ENCODE data around the gene NXN.
"Not testable (repeated sequence)": the region's sequence is repeated elsewhere in the genome, so short reads cannot be mapped to it uniquely, and the experiment has no call there.

NXN gene

DNA sequence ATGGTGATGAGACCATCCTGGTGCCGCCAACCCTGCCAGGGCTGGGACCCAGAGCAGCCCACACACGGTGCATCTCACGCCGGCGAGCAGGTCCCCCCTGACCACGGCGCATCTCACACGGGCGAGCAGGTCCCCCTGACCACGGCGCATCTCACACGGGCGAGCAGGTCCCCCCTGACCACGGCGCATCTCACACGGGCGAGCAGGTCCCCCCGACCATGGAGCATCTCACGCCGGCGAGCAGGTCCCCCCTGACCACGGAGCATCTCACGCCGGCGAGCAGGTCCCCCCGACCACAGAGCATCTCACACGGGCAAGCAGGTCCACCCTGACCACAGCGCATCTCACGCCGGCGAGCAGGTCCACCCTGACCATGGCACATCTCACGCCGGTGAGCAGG lies 138.3 kb downstream of the NXN start:
- Histone ChIP-seq H4K20me1 (ENCODE audit: control insufficient read depth, insufficient read depth, low read depth, low read length) (no peaks in the 10 kb centered on the region), H3K79me2 (ENCODE audit: control insufficient read depth, low read length) (no peaks in the 10 kb centered on the region), H3K4me2 (ENCODE audit: low read length) (no peak overlapping the region), H3K4me3 (ENCODE audit: low read length) (no peak overlapping the region), H3K9me3 (ENCODE audit: control insufficient read depth, insufficient read depth, low read length) (peaks cover 5% of the 10 kb centered on the region; the same call in 1 of the 2 replicates), H3K27me3 (ENCODE audit: control insufficient read depth, low read length) (no peaks in the 10 kb centered on the region), H3K27ac (ENCODE audit: low read depth, low read length) (no peak overlapping the region), H3F3A (ENCODE audit: control insufficient read depth, insufficient read depth) (no peaks in the 10 kb centered on the region), H3K4me1 (ENCODE audit: control insufficient read depth, low read length) (no peaks in the 10 kb centered on the region), H3K36me3 (ENCODE audit: control insufficient read depth, low read length) (no peaks in the 10 kb centered on the region), H3K9me2 (replicated peaks; ENCODE audit: control insufficient read depth, low read length) (no peaks in the 10 kb centered on the region)
- TF ChIP-seq, protein P1, sequence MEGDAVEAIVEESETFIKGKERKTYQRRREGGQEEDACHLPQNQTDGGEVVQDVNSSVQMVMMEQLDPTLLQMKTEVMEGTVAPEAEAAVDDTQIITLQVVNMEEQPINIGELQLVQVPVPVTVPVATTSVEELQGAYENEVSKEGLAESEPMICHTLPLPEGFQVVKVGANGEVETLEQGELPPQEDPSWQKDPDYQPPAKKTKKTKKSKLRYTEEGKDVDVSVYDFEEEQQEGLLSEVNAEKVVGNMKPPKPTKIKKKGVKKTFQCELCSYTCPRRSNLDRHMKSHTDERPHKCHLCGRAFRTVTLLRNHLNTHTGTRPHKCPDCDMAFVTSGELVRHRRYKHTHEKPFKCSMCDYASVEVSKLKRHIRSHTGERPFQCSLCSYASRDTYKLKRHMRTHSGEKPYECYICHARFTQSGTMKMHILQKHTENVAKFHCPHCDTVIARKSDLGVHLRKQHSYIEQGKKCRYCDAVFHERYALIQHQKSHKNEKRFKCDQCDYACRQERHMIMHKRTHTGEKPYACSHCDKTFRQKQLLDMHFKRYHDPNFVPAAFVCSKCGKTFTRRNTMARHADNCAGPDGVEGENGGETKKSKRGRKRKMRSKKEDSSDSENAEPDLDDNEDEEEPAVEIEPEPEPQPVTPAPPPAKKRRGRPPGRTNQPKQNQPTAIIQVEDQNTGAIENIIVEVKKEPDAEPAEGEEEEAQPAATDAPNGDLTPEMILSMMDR (IDR thresholded peaks at IDR 0.05; ENCODE audit: low read depth, low read length, poor library complexity, severe bottlenecking), result no peak
- no peak for TF ChIP-seq EZH2phosphoT487 (IDR thresholded peaks at IDR 0.05; ENCODE audit: borderline replicate concordance, low read length)

DNA sequence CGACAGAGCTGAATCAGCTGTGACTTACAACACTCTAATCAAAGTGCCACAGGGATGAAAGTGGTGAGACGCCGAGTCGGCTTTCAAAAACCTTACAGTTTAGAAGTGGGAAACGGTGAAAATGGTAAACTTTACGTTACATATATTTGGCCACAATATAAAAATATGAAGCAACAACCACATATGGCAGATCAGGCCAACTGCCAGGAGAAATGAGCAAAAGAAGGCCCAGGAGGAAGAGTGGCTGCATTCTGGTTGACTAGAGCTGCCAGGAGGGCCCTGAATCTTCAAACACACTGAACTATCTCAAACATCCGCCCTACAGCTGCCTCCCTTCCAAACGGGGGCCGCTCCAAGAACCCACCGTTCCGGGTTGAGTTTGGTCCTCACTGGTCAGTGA lies 141.1 kb downstream of the NXN start:
- no peaks in the 10 kb centered on the region for H3F3A ChIP-seq (ENCODE audit: control insufficient read depth, insufficient read depth)
- H3K79me2 ChIP-seq (ENCODE audit: control insufficient read depth, low read length), result no peaks in the 10 kb centered on the region
- peaks cover 5% of the 10 kb centered on the region; the same call in 1 of the 2 replicates for H3K9me3 ChIP-seq (ENCODE audit: control insufficient read depth, insufficient read depth, low read length)
- H3K9me2 ChIP-seq (replicated peaks; ENCODE audit: control insufficient read depth, low read length), result no peaks in the 10 kb centered on the region
- H3K4me1 ChIP-seq (ENCODE audit: control insufficient read depth, low read length), result no peaks in the 10 kb centered on the region
- TF ChIP-seq, protein P1 (IDR thresholded peaks at IDR 0.05; ENCODE audit: low read depth, low read length, poor library complexity, severe bottlenecking), result no peak
- TF ChIP-seq EZH2phosphoT487 (IDR thresholded peaks at IDR 0.05; ENCODE audit: borderline replicate concordance, low read length), result no peak
- no peaks in the 10 kb centered on the region for H3K36me3 ChIP-seq (ENCODE audit: control insufficient read depth, low read length)
- no peak overlapping the region for H3K4me2 ChIP-seq (ENCODE audit: low read length)
- no peak overlapping the region for H3K4me3 ChIP-seq (ENCODE audit: low read length)
- no peaks in the 10 kb centered on the region for H3K27me3 ChIP-seq (ENCODE audit: control insufficient read depth, low read length)
- no peaks in the 10 kb centered on the region for H4K20me1 ChIP-seq (ENCODE audit: control insufficient read depth, insufficient read depth, low read depth, low read length)
- no peak overlapping the region for H3K27ac ChIP-seq (ENCODE audit: low read depth, low read length)

- no peak overlapping the region for H3K27ac ChIP-seq (ENCODE audit: low read depth, low read length)
- no peaks in the 10 kb centered on the region; the same call in 1 of the 2 replicates for H3K9me3 ChIP-seq (ENCODE audit: control insufficient read depth, insufficient read depth, low read length)
- H3K4me1 ChIP-seq (ENCODE audit: control insufficient read depth, low read length), result no peaks in the 10 kb centered on the region
- H3K27me3 ChIP-seq (ENCODE audit: control insufficient read depth, low read length), result no peaks in the 10 kb centered on the region
- no peaks in the 10 kb centered on the region for H3K9me2 ChIP-seq (replicated peaks; ENCODE audit: control insufficient read depth, low read length)
- no peaks in the 10 kb centered on the region for H3K36me3 ChIP-seq (ENCODE audit: control insufficient read depth, low read length)
- no peaks in the 10 kb centered on the region for H3K79me2 ChIP-seq (ENCODE audit: control insufficient read depth, low read length)
- TF ChIP-seq EZH2phosphoT487 (IDR thresholded peaks at IDR 0.05; ENCODE audit: borderline replicate concordance, low read length), result no peak
- TF ChIP-seq, protein P1 (IDR thresholded peaks at IDR 0.05; ENCODE audit: low read depth, low read length, poor library complexity, severe bottlenecking), result no peak
- H3K4me3 ChIP-seq (ENCODE audit: low read length), result no peak overlapping the region
- H4K20me1 ChIP-seq (ENCODE audit: control insufficient read depth, insufficient read depth, low read depth, low read length), result no peaks in the 10 kb centered on the region
- no peak overlapping the region for H3K4me2 ChIP-seq (ENCODE audit: low read length)
- no peaks in the 10 kb centered on the region for H3F3A ChIP-seq (ENCODE audit: control insufficient read depth, insufficient read depth)
Measured at GRCh38 chr17:836151-836550, 143.4 kb downstream of the NXN start.

DNA sequence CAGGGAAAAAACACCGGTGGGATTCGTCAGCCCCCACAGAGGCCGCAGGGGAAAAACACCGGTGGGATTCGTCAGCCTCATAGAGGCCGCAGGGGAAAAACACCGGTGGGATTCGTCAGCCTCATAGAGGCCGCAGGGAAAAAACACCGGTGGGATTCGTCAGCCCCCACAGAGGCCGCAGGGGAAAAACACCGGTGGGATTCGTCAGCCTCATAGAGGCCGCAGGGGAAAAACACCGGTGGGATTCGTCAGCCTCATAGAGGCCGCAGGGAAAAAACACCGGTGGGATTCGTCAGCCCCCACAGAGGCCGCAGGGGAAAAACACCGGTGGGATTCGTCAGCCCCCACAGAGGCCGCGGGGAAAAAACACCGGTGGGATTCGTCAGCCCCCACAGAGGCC lies 143.9 kb downstream of the NXN start:
- not testable (repeated sequence) for H3K27me3 ChIP-seq (ENCODE audit: control insufficient read depth, low read length); H3K9me2 ChIP-seq (replicated peaks; ENCODE audit: control insufficient read depth, low read length); H3K4me2 ChIP-seq (ENCODE audit: low read length); H3K4me3 ChIP-seq (ENCODE audit: low read length); H3K36me3 ChIP-seq (ENCODE audit: control insufficient read depth, low read length); H3K79me2 ChIP-seq (ENCODE audit: control insufficient read depth, low read length); H3K27ac ChIP-seq (ENCODE audit: low read depth, low read length); H3K9me3 ChIP-seq (ENCODE audit: control insufficient read depth, insufficient read depth, low read length); H3F3A ChIP-seq (ENCODE audit: control insufficient read depth, insufficient read depth); H3K4me1 ChIP-seq (ENCODE audit: control insufficient read depth, low read length); H4K20me1 ChIP-seq (ENCODE audit: control insufficient read depth, insufficient read depth, low read depth, low read length)
